ENCODE data around the gene GIMAP8.
A peak's percentile ranks its signal among the peaks of the same experiment; 100 is the strongest.

GIMAP8 gene

DNA sequence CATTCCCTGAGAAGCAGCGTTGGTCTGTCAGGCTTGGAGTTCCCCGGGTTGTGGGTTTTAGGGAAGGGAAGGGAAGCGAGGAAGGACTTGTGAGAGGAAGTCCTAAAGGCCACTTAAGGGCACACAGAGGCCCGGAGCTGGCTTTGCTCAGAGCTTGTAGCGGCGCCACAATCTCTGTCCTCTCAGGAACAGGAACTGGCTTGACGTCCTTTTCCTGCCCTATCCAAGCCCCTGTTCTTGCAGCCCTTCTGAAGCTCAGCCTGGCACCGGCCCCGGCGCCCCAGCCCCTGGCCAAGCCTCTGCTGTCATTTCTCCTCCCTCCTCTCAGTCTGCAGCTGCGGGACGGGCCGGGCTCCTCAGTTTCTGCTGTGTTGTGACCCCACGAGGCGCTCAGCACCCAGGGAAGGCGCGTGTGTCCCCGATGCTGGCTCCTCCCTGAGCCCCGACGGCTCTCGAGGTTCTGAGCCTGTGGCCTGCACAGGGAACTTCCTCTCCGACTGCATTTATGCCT, at the start of gene GIMAP8:
Gene GIMAP8 (plus strand): TSS at position 140 of the 511 bp plus-strand sequence. CDS start 16,069 bp downstream, outside the sequence.
- DNase-seq (ENCODE audit: low spot score) (no peak), FAIRE-seq (no peak)

DNA sequence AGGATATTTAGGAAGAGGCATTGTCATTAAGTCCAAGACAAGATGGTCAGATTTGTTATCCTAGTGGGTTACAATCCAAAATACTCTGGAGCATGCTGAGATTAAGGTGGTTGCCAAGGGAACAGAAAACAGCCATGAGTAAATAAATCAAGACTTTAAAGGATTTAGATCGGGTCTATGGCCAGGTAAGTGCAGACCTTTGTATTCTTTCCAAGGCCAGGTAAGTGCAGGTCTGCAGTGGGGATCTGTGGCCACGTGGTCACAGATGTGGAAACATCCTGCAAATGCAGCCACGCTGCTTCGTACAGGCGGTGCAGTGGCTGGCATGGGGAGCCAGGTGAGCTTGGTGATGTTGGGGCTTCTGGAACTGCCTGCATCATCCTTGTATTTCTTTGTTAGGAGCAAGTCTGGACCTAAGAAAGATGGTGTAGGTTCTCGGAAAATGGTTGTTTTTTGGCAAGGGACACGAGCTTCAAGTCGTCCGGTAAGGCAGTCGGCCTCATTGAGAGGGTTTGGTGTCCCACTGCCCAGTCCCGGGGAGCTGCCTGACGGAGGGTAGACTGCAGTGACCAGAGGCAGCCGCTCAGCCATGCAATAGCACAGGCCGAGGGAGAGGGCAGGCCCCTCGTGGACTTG, 49.5 kb upstream of the GIMAP8 start:
- FAIRE-seq (no peak), DNase-seq (ENCODE audit: low spot score) (no peak)

DNA sequence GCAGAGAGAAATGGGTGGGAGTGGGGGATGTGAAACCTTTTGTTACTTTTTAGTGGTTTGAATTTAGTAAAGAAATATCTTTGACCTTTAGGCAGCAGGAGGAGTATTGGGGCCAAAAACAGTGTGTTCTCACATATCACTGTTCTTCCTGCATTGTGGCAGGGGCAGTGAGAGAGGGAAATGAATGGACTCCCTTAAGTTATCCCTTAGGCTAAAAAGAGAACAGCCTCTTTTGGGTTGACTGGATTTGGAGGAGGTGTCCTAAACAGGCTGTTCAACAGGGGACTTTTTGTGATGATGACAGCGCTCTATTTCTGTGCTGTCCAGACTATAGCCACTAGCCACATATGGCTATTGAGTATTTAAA, 49.0 kb upstream of the GIMAP8 start:
- DNase-seq (ENCODE audit: low spot score), result no peak
- no peak for FAIRE-seq

DNA sequence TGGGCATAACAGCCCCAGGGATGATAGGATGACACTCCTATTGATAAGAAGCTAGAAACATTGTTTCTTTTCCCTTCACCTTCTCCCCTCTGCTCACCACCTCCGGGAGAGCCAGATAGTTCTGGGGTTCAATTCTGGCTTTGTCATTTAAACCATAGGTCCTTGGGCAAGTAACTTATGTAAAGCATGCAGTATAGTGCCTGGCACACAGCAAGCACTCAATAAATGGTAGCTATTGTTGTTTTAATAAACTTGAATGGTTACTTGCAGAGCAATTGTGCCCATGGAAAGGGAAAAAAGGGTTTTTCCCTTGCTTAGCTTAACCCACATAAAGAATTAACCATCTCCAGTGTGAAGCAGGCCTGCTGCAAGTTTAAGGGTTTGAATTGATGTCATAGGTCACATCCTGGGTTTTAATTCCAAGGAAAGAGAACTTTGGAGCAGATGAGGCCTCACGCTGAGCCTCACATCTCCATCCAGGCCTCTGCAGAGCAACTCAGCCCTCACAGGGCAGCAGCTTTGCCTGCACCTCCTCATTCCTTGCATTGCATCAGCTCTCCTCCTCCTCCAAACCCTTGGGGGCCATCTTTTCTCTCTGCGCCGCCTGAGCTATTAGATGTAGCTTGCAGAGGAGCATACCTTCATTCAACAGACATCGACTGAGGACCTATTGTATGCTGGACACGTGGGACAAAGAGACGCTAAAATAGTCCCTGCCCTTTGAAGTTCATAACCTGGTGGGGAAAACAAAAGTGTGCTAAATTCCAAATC, 48.4 kb upstream of the GIMAP8 start:
- FAIRE-seq (no peak), DNase-seq (ENCODE audit: low spot score) (no peak)

DNA sequence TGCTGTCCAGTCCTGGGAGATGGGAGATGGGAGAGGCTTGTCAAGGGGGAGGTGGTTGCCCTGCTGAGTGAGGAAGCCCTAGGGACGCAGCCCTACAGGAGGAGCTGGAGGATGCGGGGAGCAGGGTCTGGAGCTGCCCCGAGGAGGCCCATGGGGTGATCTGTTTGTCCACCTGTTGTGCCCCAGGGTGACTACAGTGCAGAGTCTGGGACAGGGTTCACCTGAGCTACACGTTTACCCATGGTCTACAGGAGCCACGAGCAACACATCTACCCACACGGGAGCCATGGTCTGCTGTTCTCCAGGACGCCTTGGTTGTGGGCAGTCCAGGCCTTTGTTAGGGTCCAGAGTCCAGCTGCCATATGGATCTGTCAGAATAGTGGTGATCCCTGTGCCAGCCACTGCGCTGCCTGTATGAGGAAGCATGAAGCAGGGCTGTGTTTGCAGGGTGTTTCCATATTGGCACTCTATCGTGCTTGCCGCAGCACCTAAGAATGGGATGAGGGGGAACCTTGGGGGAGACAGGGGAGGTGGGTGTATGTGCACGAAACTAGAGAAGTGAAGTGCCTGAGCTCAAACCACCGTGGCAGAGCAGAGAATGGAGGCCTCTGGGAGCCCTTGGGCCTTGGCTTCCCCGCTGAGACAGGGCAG, 47.6 kb upstream of the GIMAP8 start:
- no peak for FAIRE-seq
- no peak for DNase-seq (ENCODE audit: low spot score)

DNA sequence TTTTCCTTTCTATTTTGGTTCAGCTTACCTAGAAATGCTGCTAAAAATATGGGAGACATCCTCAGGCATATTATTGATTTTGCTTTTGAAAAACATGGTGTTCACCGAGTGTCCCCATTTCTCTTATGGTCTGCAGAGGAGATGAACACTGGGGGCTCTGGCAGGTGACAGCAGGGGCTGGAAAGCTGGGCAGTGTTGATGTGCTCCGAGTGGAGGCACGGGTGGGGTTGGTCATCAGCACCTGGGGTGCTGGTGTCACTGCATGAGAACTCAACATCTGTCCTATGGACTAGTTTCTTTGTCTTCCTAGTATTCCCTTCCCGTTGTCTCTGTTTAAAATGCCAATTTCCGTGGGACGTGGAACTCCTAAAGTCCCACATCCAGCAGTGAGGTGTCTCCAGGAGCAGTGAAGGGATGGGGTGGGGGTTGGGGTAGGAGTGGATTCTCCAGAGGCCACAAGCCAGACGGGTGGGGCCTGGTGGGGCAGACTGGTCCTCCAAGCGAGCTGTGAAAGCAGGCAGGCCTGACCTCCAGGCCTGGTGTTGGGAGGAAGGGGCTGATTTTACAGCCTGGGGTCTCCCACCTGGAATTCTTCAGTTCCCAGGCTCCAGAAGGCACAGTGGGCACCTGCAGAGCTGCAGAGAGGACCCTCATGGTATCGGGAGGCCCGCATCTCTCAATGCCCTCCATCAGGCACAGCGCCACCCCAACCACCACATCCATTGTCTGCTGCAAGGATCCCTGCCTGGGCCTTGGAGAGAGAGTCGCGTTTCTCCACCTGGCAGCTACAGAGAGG, 46.9 kb upstream of the GIMAP8 start:
- FAIRE-seq (no peak), DNase-seq (ENCODE audit: low spot score) (no peak)

DNA sequence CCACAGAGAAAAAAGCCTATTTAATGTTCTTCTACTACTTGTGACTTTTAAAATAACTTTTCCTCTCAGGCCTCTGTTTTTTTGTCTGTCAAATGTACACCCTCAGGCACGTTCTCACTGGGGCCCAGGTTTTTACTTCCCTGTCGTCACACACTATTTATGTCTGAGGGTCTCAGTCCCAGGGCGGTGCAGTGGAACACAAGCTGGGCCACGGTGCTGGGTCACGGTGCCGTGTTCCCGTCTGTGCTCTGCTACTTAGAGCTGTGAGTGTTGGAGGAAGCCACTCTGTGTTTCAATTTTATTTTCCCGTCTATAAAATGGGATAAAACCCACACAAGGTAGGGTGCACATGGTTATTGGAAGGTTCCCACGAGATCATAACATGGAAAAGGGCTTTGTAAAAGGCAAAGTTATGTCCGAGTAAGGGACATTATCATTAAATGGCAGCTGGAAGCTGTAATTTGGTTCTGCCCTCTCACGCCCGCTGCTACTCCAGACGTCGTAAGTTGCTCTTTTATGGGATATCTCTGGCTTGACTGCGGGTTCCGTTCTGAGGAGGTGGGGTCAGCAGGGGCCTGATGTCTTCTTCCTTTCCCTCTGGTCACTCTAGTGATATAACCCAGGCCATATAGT, 46.1 kb upstream of the GIMAP8 start:
- DNase-seq (ENCODE audit: low spot score) (no peak), FAIRE-seq (no peak)

DNA sequence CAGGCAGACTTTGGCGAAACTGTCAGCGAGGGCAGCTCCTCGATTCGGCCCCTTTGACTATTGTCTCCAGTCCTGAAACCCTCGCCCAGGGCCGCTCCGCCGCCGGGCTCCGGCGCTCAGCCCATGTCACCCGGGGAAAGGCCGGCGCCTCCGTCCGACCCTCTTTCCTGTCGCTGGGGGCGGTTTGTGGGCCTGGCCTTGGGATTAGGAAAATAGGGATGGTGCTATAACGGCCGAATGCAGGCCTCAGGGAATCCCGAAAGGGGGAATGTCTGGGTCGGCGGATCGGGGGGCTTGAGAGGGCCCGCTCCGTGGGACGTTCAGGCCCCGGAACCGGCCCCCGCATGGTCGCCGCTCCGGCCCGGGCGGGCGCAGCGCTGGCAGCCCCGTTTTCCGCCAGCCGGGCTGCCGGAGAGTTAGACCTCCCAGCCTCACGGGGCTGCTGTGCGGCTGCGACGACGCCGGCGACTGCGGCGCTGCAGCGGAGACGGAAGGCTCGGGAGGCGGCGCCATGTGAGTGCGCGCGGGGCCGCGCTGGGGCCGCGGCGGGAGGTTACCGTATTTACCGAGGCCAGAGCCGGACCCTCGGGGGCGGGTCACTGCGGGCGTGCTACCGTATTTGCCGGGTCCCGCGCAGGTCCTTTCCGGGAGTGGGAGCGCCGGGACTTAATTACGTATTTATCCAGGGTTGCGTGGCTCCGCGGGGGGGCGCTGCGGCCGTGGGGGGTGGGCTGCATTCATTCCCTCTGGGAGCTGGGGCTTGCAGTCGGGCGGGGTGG, 45.4 kb upstream of the GIMAP8 start:
- DNase-seq (ENCODE audit: low spot score), result peak; percentile 70
- no peak for FAIRE-seq

DNA sequence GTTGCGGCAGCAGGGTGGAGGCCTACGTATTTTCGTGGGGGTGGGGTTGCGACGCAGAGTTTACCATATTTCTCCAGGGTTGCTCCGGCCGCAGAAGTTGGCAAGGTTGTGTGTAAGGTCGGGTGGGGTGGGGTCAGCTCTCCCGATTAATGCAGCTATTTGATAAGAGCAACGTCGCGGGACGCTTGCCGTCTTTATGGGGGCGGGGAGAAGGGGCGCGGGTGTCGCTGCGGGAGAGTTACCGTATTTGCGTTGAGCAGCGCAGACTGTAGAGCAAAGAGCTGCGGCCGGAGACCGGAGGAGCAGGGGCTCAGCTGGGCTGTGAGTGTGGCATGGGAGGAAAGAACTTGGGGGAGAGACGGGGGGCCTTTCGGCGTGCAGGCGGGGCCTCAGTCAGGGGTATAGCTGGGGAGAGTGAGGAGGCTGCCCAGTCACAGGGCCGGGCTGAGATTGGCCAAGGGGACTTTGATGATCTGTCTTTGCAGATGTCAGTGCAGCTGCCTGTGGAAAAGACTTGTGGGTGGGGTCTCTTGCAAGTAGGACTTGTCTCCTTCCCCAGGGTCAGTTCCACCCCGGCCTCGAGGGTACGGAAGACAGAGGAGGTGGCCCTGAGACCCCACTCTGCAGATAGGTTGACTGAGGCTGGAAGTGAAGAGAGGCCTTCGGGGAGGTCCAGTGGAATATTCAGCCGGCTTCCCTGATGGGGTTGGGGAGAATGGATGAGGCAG, 44.7 kb upstream of the GIMAP8 start:
- DNase-seq (ENCODE audit: low spot score), result no peak
- no peak for FAIRE-seq

DNA sequence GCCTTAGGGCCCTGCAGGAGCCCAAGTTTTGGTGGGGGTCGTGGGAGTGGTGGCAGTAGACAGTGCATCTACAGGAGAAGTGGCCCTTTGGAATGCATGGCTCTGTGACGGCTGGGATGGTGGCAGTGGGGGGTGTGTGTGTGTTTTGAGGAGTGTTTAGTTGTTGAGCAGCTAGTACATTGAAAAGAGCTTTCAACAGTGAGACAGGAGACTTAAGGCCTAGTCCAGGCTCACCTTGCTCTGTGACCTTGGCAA, 44.2 kb upstream of the GIMAP8 start:
- no peak for DNase-seq (ENCODE audit: low spot score)
- FAIRE-seq, result no peak

DNA sequence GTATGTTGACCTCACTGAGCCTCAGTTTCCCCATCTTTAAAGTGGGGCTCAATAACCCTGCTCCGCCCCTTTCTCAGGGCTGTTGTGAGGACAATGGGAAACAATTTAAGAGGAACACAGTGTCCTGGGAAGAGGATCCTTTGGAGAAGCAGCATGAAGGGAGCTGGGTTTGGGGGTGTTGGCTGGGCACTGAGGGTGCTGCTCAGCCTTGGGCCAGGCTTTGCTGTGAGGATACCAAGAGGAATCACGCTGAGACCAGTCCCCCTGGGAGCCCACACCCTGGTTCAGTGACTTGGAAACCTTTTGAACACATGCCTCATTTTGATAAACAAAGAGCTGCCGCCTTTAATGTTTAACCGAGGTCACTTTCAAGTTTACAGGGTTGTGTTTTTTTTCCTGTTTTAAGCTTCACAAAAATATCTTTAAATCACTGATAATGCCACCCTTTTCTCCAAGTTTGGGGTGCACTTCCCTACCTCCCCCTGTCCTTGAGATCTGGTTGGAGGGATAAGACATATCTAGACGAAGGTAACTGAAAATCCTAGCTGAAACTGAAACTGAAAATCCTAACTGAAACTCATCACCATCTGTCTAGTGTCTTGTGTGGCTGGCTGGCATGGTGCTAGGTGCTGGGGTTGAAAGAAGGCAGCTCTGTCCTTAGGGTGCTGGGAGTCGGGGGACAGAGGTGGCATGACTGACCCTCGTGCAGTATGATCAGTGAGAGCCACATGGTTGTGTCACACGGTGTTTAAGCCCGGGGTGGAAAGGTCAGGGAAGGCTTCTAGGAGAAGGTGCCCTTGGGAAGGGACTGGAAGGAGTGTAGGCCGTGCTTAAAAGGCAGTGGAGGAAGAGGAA, 43.6 kb upstream of the GIMAP8 start:
- no peak for DNase-seq (ENCODE audit: low spot score)

DNA sequence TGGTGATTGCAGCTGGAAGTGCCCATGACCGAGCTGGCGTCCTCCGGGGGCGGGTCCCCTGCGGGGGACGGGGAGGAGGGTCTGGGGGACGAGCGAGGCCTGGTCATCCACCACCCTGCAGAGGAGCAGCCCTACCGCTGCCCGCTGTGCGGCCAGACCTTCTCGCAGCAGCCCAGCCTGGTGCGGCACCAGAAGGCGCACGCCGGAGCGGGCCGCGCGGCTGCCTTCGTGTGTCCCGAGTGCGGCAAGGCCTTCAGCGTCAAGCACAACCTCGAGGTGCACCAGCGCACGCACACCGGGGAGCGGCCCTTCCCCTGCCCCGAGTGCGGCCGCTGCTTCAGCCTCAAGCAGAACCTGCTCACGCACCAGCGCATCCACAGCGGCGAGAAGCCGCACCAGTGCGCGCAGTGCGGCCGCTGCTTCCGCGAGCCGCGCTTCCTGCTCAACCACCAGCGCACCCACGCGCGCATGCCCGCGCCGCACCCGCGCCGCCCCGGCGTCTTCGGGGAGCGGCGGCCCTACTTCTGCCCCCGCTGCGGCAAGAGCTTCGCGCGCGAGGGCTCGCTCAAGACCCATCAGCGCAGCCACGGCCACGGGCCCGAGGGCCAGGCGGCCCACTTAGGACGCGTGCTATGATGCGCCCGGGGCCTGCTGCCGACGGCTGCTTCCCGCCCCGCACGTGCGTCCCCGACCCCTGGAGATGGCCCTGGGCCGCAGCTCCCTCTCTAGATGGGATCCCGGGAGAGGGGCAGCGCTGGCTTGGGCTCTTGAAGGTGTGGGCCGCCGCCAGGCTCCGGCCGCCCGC, 42.6 kb upstream of the GIMAP8 start:
- FAIRE-seq, result no peak

More for the DNA sequence above, 43.6 kb upstream of the GIMAP8 start:
- no peak for FAIRE-seq

DNA sequence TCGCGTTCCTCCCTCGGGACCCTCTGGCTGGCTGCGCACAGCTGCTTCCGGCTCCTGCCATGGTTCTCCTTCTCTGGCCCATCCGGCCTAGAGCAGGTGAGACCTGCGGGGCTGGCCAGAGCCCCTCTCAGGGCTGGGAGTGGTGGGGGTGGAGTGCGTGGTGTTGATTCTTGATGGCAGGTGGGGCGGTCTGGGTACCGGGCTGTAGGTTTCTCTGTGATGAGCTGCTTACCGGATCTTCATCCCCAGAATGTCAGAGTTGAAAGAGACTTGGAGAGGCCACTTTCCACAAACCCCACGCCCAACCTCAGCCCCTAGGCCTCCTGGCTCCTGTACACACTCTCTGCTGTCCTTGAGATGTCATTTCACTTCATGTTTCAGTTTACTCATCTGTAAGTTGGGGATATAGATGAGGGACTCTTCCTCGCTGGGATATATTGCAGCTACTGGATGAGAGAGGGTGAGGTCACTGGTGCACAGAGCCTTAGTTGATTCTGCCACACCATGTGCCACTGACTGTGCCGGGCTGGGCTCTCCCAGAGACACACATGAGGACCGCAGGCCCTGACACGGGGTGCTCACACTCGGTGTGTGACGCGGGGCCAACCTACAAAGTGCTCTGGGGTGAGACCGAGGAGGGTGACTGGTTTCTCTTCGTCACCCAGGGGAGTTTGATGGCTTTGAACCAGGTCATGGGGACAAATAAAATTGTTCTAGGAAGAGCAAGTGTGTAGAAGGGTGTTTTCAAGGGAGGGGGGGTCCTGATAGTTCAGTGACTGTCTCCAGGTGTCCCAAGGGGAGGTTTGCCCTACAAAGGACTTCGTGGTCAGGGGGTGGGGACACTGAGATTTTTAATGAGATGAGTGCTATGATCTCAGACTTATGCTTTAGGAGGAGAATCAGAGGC, 41.8 kb upstream of the GIMAP8 start:
- no peak for FAIRE-seq
- no peak for DNase-seq (ENCODE audit: low spot score)

More for the DNA sequence above, 42.6 kb upstream of the GIMAP8 start:
- DNase-seq (ENCODE audit: low spot score), result no peak

DNA sequence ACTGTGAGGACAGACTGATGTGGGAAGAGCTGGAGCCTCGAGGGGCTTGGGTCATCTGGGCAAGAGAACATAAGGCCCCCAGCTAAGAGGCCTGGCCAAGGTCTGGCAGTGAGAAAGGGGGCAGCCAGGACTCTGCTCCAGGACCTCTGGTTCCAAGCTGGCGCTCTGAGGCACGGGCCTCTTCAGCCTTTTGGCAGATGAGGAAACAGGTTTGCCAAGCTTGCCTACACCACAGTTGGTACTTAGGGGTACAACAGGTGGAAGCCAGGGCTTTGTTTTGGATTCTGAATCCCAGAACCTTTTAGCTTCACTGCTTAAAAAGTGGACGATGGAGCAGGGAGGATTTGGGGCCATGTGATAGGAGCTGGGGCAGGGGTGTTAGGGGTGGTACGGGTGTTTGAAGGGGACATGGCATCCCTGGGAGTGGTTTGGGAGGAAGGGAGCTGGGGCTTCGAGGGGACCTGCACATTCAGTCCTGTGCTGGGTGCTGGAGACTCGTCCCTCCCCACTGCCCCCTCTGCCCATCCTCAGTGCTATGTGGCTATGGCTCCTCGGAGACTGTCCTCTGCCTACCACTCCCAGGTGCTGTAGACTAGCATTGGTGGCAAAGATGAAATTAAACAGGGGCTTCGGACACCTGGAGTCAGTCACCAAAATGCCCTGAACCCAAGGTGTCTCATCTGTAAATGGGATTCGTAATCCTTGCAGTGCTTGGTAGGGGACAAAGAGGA, 41.0 kb upstream of the GIMAP8 start:
- FAIRE-seq (no peak), DNase-seq (ENCODE audit: low spot score) (no peak)

DNA sequence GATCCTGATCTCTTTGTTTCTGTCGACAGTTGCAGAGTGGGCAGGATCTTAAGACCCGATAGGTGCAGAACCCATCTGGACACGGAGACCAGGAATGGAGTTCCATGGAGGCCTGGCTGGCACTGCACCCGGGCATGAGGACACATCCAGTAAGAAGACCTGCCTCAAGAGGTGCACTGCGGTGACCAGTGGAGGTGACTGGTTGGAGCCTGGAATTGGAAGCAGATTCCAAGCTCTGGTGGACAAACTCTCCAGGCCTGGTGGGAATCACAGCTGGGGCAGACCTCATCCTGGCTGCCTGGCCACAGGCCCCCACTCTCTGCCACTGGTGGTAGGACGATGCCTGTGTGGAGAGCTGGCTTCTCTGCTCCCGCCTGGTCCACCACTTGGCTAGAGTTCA, 40.3 kb upstream of the GIMAP8 start:
- DNase-seq (ENCODE audit: low spot score) (no peak), FAIRE-seq (no peak)

DNA sequence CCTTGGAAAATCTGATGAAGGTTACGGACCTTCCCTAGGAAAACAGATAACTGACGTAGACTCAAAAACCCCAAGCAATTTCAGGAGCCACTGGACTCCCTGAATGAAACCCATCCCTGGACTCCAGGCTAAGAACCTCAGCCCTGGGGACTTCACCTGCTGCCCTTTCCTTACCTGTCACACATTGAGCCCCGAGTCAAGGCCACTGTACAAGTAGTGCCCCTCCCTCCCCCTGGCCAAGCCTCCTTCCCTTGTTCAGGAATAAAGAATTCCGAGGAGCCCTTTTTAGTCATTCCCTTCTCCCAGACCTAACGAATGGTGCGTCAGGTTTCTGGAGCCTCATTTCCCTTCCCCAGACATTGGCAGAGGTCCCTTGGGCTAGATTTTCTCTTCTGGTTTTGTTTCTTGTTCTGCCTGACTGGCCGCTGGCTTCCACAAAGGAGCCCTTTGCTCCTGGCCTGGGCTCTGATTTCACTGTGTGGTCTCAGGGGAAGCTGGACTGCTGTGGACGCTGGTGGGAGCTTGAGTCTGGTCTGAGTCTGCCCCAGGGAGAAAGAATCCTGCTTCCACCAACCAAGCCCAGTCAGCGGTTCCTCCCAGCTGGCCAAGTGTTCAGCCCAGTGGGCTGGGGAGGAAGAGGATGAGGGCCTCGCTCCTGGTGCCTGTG, 39.6 kb upstream of the GIMAP8 start:
- FAIRE-seq (no peak), DNase-seq (ENCODE audit: low spot score) (no peak)
